Glutamatergic neuron (in vitro differentiated cells): Measurements from ENCODE around the gene RASGEF1C. TPM values are rescaled to one million over a fixed set of nuclear protein-coding genes. Genes with fewer than 3 reads are reported as not detected.

Experiments
- DNase-seq: peaks from one replicate; pipeline ENCODE4 v3.0.0; 2022
- H3K27ac Mint-ChIP-seq: one replicate; pipeline ENCODE4 v1.8.0; 2020; ENCODE audit warnings: mild to moderate bottlenecking, mixed read lengths, inconsistent platforms; ENCODE audit not compliant: unreplicated experiment
- H3K27me3 Mint-ChIP-seq: one replicate; pipeline ENCODE4 v1.8.0; 2020; ENCODE audit warnings: mild to moderate bottlenecking, moderate library complexity, mixed read lengths, inconsistent platforms; ENCODE audit not compliant: unreplicated experiment
- H3K36me3 Mint-ChIP-seq: one replicate; pipeline ENCODE4 v1.8.0; 2020; ENCODE audit warnings: mild to moderate bottlenecking, mixed read lengths, inconsistent platforms; ENCODE audit not compliant: unreplicated experiment
- H3K4me1 Mint-ChIP-seq: one replicate; pipeline ENCODE4 v1.8.0; 2020; ENCODE audit warnings: mild to moderate bottlenecking, low read depth, mixed read lengths, inconsistent platforms; ENCODE audit not compliant: unreplicated experiment
- H3K4me3 Mint-ChIP-seq: one replicate; pipeline ENCODE4 v1.8.0; 2020; ENCODE audit warnings: mild to moderate bottlenecking, mixed read lengths, inconsistent platforms; ENCODE audit not compliant: unreplicated experiment
- H3K9me3 Mint-ChIP-seq: one replicate; pipeline ENCODE4 v1.8.0; 2020; ENCODE audit warnings: mild to moderate bottlenecking, moderate library complexity, mixed read lengths, inconsistent platforms; ENCODE audit not compliant: unreplicated experiment
- CTCF ChIP-seq: fragments of 200-600 bp; sonication (generic); IDR thresholded peaks from one replicate; pipeline ENCODE4 v1.5.0; 2021; ENCODE audit not compliant: partially characterized antibody, unreplicated experiment
- total RNA-seq: library from RNA; stranded (reverse); fragmentation: NEBNext Ultra II Directional; extraction: Animal tissue kit (Norgen Biotek cat#: 25700); gene quantifications from one replicate; pipeline ENCODE4 v1.2.1, GENCODE V29; 2021; ENCODE audit not compliant: unreplicated experiment

Gene RASGEF1C
- total RNA-seq, 1 donor from 2014 or later, result 21.1 TPM

GRCh38 chr5:180187767-180188166 is 21.2 kb downstream of the RASGEF1C start:
- Mint-ChIP-seq H3K4me3 (no peak overlapping the region), H3K9me3 (peaks cover 2% of the 10 kb centered on the region), H3K36me3 (peaks cover 36% of the 10 kb centered on the region), H3K4me1 (peaks cover 3% of the 10 kb centered on the region), H3K27me3 (peaks cover 4% of the 10 kb centered on the region), H3K27ac (no peak overlapping the region)
- DNase-seq, result no peak
- TF ChIP-seq CTCF, result no peak

GRCh38 chr5:180180846-180181245 is 28.2 kb downstream of the RASGEF1C start:
- peaks cover 15% of the 10 kb centered on the region for H3K36me3 Mint-ChIP-seq
- DNase-seq, result no peak
- H3K27me3 Mint-ChIP-seq, result peaks cover 6% of the 10 kb centered on the region
- TF ChIP-seq CTCF, result no peak
- no peak overlapping the region for H3K4me3 Mint-ChIP-seq
- H3K27ac Mint-ChIP-seq, result no peak overlapping the region
- peaks cover 26% of the 10 kb centered on the region for H3K4me1 Mint-ChIP-seq
- H3K9me3 Mint-ChIP-seq, result peaks cover 16% of the 10 kb centered on the region

GRCh38 chr5:180180421-180180820 is 28.6 kb downstream of the RASGEF1C start:
- Mint-ChIP-seq H3K4me1 (peaks cover 26% of the 10 kb centered on the region), H3K36me3 (peaks cover 15% of the 10 kb centered on the region), H3K27ac (peak overlapping the region; percentile 95), H3K9me3 (peaks cover 17% of the 10 kb centered on the region), H3K4me3 (no peak overlapping the region), H3K27me3 (peaks cover 8% of the 10 kb centered on the region)
- no peak for DNase-seq
- no peak for TF ChIP-seq CTCF

GRCh38 chr5:180179442-180180420 is 29.3 kb downstream of the RASGEF1C start:
- H3K27ac Mint-ChIP-seq, result peak overlapping the region; percentile 95
- H3K4me1 Mint-ChIP-seq, result peaks cover 26% of the 10 kb centered on the region
- peaks cover 15% of the 10 kb centered on the region for H3K36me3 Mint-ChIP-seq
- H3K4me3 Mint-ChIP-seq, result peak overlapping the region; percentile 59
- no peak for TF ChIP-seq CTCF
- peak; percentile 64 for DNase-seq
- peaks cover 17% of the 10 kb centered on the region for H3K9me3 Mint-ChIP-seq
- peaks cover 8% of the 10 kb centered on the region for H3K27me3 Mint-ChIP-seq
